GM19240 (cell line): ENCODE results near the gene ABLIM1.

ENCODE experiments used
- DNase-seq: peaks from one replicate; pipeline ENCODE4 v3.0.0; 2011; ENCODE audit warnings: low spot score; ENCODE audit not compliant: insufficient read length

ABLIM1 gene

DNA sequence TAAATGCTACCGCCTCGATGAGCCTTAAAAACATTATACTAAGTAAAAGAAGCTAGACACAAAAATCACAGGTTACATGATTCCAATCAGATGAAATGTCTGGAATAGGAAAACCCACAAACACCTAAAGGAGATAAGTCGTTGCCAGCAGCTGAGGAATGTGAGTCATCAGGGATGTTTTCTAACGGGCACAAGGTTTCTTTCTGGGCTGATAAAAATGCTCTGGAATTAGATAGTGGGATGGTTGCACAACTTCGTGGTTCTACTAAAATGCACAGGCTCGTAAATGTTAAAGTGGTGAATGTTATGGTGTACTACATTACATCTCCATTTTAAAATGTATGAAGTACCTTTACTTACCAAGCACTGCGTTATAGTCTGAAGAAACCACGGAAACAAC is 9.7 kb downstream of the ABLIM1 start:
- DNase-seq: no peak

DNA sequence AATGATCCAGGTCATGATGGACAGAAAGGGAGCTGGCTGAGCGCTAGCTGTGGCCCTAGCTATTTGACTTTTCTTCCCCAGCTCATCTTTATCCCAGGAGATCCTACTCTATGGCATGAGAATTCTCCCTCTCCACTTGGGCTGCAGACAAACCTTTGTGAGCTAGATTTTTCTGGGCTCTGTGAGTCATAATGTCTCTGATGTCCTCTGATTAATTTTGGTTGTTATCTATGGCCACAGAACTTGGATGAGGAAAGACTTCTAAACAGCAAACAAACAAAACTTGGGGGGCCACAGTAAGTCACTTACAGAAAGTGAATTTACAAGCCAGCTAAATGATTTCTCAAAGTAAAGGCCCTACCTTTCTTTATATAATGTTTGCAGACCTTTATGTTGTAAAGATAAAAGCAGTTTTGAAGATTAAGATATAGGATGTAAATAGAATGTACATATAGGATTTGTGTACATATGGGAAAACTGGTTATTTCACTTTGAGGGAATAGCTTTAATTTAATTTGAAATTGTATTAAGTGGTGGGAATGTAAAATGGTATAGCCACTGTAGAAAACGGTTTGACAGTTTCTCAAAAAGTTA is 10.4 kb downstream of the ABLIM1 start:
- DNase-seq: no peak

- DNase-seq: no peak
Observed at GRCh38 chr10:114646426-114646825, 11.6 kb downstream of the ABLIM1 start.

GRCh38 chr10:114645706-114646105 is 12.4 kb downstream of the ABLIM1 start:
- no peak for DNase-seq

- no peak for DNase-seq
Observed at GRCh38 chr10:114643158-114643557, 14.9 kb downstream of the ABLIM1 start.

DNA sequence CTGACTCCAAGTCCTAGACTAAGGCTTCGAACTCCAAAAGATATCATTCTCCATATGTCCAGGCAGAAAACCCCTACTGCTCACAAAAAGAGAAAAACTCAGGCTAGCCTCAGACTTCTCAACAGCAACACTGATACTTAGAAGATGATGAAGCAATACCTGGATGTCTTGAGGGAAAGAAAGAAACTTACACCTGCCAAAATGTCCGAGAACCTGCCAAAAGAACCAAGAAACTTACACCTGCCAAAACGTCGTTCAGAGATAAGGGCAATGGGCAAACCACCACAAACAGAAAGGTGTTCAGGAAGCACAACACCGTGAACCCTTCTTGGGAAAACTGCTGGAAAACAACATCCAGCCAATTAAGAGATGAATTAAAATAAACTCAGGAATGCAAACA is 15.3 kb downstream of the ABLIM1 start:
- DNase-seq: no peak

GRCh38 chr10:114638821-114639625 is 19.1 kb downstream of the ABLIM1 start:
- DNase-seq: no peak

DNA sequence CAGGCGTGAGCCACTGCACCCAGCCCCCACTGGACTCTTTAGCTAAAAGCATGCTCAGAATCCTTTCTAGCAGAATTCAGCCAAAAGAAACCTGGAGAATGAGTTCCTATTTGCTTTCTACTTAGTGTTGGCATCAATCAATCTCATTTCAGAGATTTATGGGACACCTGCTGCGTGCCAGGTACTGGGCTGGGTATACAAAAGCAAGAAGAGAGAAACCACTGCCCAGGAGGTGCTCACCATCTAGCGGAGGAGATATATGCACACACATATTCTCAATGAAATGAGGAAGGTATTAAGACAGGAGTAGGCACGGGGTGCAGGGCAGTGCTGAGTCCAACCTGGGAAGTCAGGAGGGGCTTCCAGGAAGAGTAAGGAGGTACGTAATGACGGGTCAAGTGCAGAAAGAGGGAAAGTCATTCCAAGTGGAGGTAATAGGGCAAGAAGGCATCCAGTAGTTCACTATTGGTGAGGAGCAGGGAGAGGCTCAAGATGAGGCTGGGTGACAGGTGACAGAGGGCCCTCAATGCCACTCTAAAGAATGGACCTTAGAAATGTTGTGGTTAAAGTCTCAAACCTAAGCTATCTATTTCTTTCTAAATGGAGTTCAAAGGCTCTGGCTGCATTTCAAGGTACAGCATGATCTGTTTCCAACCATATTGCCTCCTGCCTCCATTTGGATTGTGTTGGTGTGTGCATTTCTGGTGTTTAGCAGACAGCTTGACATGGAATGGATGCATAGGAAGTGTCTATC is 22.1 kb downstream of the ABLIM1 start:
- DNase-seq: no peak

- no peak for DNase-seq
Observed at GRCh38 chr10:114635101-114635500, 23.0 kb downstream of the ABLIM1 start.

DNA sequence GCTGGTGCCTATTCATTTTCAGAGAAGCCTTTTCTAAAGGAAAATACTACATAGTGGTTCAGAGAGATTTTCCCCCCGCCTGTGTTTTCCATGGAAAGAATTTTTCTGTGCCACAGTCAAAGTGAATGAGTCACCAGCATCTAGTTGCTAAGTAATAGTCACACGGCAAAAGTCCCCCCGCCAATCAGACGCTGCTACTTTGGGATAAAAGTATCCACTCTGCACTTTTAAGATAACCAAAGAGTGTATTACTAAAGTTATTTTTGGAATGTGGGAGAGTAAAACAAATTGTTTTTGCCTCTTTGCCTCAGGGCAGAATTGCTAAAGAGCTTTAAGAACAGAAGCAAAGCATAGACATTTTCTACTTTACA is 23.5 kb downstream of the ABLIM1 start:
- no peak for DNase-seq

DNA sequence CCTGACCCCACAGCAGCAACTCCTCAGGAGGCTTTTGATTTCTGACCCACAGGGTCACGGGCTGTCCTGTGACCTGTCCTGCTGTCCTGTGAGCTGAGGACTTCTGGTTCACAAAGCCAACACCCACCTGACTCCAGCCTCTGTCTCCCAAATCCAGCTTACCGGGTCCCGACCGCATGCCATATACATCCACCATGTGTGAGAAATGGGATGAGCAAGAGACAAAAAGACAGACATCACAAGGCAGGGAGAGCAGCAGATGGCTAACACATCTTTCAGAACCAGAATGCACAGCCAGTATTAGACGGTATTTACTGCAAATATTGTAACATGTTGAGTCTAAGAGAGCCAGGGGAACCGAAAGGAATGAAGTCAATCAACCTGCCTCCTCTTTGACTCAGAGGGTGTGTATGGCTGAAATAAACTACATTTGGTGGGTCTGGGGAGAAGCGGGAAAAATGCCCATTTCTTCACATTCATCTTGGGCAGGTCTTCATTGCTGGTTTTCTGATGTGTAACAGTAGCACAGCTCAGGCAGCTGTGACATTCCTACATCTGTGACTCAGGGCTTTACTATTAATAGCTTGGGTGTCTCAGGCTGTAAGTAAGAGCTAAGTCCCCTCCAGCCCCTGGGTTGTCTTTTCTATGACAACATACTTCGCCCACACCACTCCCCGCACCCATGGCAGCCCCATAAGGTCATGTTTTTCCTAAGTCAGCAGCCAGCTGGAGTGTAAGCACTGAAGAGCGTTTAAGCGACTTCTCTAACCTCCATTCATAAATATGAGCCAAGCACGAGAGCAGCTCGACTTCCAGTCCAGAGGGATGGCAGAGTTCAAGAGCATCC is 25.0 kb downstream of the ABLIM1 start:
- no peak for DNase-seq

DNA sequence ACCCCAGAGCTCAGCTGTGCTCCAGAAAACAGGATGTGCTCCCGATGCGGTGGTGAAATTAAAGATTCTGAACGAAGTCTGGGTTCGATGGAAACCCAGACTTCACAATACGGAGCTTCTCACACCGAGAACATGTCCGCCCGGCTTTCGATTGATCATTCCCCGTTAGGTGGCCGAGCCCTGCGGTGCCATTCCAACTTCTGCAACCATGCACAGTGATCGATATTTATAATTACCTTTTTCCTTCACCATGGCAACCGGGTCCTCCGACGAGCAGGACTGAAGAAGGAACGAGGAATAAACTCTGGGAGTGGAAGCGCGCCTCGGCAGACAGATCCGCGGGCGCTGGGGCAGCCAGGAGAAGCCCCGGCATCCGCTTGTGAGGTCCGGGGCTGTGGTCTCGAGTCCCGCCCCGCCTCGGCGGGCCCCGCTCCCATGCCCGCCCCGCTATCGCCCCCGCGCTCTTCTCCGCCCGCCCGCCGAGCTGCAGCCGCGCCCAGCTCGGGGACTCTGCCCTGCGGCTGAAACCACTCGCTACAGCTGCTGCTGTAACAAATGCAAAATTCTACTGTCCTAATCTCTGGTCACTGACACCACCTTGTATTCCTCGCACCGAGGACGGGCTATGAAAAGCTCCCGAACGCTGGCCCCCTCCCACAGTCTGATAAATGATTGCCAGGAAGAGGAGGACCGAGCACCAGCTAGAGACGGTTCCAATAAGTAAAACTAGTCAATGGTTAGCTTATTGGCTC is 26.2 kb downstream of the ABLIM1 start:
- peak; percentile 7 for DNase-seq

- no peak for DNase-seq
Observed at GRCh38 chr10:114631090-114631665, 26.9 kb downstream of the ABLIM1 start.

DNA sequence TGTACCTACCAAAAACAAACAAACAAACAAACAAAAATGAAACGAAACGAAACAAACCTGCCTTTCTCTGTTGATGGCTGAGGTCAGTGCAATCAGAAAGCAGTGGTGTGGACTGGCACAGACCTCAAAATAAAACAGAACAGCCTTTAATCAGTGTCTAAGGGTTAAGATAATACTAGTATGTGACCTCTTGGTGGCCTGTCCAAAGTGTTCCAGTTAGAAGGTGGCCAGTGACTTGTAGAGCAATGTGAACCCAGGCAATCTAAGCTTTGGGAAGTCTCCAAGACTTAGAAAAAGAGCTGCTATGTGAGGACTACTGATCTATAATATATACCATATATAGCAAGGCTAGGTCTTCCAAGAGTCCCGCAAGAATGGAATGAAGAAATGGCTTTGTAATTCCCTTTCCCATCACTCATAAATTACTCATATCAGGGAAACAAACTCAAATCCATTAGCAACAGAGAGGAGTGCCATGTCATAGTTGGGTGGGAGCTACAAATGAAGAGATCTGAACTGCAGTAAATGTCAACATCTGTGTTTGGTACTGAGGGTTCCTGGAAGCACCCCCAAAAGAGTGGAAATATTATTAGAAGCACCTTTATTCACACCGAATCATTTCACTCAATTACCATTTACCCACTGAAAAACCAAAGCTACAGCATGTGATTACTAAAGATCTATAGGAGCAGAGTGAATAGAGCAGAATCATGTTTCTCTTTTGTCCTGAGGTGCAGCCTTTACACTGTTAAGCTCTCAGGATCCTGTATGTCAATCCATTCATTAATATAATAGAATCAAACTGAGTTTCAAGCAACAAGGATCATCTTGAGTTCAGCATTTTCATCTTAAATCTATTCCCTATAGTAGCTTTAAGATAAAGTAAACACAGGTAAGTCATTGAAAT is 28.0 kb downstream of the ABLIM1 start:
- DNase-seq: no peak

- no peak for DNase-seq
Observed at GRCh38 chr10:114629083-114629823, 28.8 kb downstream of the ABLIM1 start.

DNA sequence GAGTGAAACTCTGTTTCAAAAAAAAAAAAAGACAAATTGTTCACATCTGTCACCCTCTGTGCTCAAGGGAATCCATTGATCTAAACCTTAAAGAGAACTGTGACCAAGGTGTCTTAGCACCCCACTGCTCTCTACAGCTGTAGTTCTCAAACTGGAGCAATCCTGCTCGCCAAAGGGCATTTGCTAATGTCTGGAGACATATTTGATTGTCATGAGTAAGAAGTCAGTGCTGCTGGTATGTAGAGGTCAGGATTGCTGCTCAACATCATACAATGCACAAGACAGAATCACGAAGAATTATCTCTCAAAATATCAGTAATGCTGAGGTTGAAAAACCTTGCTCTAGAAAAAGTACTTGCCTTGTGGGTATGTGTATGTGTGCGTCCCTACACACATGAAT is 30.0 kb downstream of the ABLIM1 start:
- no peak for DNase-seq

GRCh38 chr10:114626841-114627240 is 31.2 kb downstream of the ABLIM1 start:
- no peak for DNase-seq

- DNase-seq: no peak
Observed at GRCh38 chr10:114624951-114625780, 32.9 kb downstream of the ABLIM1 start.
